NCI-H2107 treated with DMSO at 0.1 percent for 48 hours (cell line): ENCODE results near the gene PTK6.

ENCODE experiments used
- DNase-seq: peaks from one replicate; lab custom pipeline; 2025; ENCODE audit not compliant: unreplicated experiment; lab: John Stamatoyannopoulos, UW

The PTK6 gene

GRCh38 chr20:63496596-63497120 is 40.5 kb downstream of the PTK6 start:
- DNase-seq = no peak

- no peak for DNase-seq
Measured at GRCh38 chr20:63495741-63496595, 41.2 kb downstream of the PTK6 start.

GRCh38 chr20:63495167-63495720 is 41.9 kb downstream of the PTK6 start:
- DNase-seq = no peak

GRCh38 chr20:63494420-63495166 is 42.6 kb downstream of the PTK6 start:
- no peak for DNase-seq

DNA sequence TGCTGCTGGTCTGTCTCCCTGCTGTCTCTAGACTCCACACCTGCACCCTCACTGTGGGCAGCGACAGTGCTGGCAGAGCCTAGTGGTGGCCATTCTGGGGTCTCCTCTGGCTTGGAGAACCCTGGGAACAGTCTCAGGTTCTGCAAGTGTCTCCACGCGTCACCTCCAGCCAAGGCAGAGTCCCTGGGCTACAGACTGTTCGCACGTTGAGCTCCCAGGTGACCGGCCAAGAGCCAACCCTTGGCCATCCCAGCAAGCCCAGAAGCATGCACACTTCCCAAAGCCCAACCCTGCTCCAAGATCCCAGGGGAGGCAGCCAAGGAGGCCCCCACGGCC is 43.1 kb downstream of the PTK6 start:
- DNase-seq = no peak

- no peak for DNase-seq
Measured at GRCh38 chr20:63493563-63494020, 43.6 kb downstream of the PTK6 start.

DNA sequence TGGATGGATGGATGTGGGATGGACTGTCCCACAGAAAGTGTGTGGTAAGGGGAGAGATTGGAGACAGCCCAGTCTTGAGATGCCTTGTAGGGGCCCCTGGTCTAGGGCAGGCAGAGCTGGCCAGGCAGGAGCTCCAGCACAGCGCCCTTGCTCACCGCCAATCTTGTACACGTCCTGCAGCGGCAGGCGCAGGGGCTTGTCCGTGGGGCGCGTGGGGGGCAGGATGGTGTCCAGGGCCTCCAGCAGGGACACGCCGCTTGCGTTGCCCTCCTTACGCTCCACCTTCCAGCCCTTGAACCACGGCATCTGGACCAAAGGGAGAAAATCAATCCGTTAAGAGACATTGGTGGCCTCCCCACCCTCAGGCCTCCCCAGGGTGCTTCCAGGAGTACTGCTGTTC is 44.2 kb downstream of the PTK6 start:
- no peak for DNase-seq

DNA sequence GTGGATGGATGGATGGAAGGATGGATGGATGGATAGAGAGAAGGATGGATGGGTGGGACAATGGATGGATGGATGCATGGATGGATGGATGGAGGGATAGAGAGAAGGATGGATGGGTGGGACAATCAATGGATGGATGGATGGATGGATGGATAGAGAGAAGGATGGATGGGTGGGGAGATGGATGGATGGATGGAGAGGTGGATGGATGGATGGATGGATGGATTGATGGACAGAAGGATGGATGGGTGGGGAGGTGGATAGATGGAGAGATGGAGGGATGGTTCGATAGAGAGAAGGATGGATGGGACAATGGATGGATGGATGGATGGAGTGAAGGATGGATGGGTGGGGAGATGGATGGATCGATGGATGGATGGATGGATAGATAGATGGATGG is 44.7 kb downstream of the PTK6 start:
- no peak for DNase-seq

DNA sequence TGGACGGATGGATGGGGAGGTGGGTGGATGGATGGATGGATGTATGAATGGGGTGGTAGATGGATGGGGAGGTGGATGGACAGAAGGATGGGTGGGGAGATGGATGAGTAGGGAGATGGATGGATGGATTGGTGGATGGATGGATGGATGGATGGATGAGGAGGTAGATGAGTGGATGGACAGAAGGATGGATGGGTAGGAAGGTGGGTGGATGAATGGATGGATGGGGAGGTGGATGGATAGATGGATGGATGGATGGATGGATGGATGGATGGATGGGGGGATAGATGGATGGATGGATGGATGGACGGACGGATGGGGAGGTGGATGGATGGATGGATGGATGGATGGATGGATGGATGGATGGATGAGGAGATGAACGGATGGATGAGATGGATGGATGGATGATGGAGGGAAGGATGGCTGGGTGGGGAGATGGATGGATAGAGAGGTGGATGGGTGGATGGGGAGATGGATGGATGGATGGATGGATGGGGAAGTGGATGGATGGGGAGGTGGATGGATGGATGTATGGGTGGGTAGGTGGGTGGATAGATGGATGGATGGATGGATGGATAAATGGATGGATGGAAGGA is 45.4 kb downstream of the PTK6 start:
- DNase-seq = no peak

- DNase-seq = no peak
Measured at GRCh38 chr20:63491078-63491477, 46.1 kb downstream of the PTK6 start.

DNA sequence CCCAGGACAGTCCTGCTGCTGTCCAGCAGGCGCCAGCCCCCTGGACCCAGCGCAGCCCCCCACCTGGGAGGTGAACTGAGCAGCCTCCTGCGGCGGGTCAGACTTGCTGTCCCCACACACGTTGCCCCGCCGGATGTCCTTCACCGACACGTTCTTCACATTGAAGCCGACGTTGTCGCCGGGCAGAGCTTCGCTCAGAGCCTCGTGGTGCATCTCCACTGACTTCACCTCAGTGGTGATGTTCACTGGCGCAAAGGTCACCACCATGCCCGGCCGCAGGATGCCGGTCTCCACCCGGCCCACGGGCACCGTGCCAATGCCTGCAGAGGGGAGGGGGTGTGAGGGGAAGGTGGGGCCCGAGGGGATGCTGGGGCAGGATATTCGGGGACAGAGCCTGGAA is 46.8 kb downstream of the PTK6 start:
- no peak for DNase-seq

GRCh38 chr20:63488315-63489251 is 48.6 kb downstream of the PTK6 start:
- no peak for DNase-seq

- no peak for DNase-seq
Measured at GRCh38 chr20:63487781-63488241, 49.4 kb downstream of the PTK6 start.

- no peak for DNase-seq
Measured at GRCh38 chr20:63487116-63487764, 49.9 kb downstream of the PTK6 start.

DNA sequence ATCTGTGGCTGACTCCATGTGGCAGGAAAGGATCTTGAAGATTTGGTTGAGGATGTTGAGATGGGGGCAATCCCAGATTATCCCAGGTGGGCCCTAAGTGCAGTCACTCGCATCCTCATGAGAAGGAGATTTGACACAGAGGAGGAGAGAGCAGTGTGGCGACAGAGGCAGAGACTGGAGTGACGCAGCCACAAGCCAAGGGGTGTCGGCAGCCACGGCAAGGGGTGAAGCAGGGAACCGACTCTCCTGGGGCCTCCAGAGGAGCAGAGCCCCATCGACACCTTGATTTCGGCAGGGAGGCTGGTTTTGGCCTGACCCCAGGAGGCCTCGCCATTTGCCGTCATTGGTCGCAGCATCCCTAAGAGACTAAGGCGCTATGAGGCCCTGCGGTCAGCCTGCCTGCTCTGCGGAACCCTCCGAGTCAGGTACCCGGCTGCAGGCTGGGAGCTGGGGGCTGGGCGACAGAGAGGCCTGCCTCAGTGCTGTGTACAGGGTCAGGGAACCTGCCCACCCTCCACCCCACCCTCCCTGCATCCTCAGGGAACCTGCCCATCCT is 50.8 kb downstream of the PTK6 start:
- DNase-seq = no peak

- DNase-seq = no peak
Measured at GRCh38 chr20:63484651-63485403, 52.3 kb downstream of the PTK6 start.

GRCh38 chr20:63484236-63484635 is 52.9 kb downstream of the PTK6 start:
- no peak for DNase-seq

DNA sequence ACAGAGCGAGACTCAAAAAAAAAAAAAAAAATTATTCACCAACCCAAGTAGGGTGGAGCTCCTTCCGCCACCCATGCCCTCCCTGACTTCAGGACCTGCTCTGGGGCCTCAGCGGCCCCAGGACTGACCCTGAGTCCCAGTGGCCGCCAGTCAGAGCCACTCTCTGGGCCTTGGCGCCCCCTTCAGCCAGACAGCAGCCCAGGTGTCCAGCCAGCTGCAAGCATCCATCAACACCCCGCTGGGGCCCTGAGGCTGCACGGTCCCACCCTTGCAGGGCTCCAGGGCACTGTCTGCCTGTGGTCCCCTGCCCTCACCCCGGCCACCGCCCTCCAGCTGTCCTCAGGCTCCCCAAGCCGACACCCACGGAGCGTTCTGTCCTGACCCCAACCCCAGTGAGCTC is 53.3 kb downstream of the PTK6 start:
- DNase-seq = no peak
